Ramos (cell line): ENCODE measurements around the gene WNT8A.
"Not testable (repeated sequence)": the region's sequence is repeated elsewhere in the genome, so short reads cannot be mapped to it uniquely, and the experiment has no call there.

Experiments used
- in situ Hi-C: fragments of 300-500 bp; cut with MboI; formaldehyde crosslinking; loops from one replicate; pipeline ENCODE4 v1.14.3; 2022; ENCODE audit warnings: low sequenced_read_pairs; ENCODE audit not compliant: unreplicated experiment

The WNT8A gene

GRCh38 chr5:138083702-138084101 is at the start of gene WNT8A:
Gene WNT8A, plus strand, starts transcription at chr5:138084033. Its CDS starts 95 bp downstream, at chr5:138084128.
- in situ Hi-C loops, result no loop called here

GRCh38 chr5:138035605-138036537 is 48.0 kb upstream of the WNT8A start:
- in situ Hi-C loops, result no loop called here

GRCh38 chr5:138037271-138037670 is 46.6 kb upstream of the WNT8A start:
- in situ Hi-C loops, result no loop called here

GRCh38 chr5:138037907-138038633 is 45.8 kb upstream of the WNT8A start:
- in situ Hi-C loops, result no loop called here

GRCh38 chr5:138038826-138039225 is 45.0 kb upstream of the WNT8A start:
- in situ Hi-C loops, result no loop called here

GRCh38 chr5:138045283-138045682 is 38.5 kb upstream of the WNT8A start:
- in situ Hi-C loops, result not testable (repeated sequence)

GRCh38 chr5:138051441-138052296 is 32.2 kb upstream of the WNT8A start:
- in situ Hi-C loops, result no loop called here

- in situ Hi-C loops, result not testable (repeated sequence)
Observed at GRCh38 chr5:138052718-138053117, 31.1 kb upstream of the WNT8A start.

- in situ Hi-C loops, result no loop called here
Observed at GRCh38 chr5:138053554-138053953, 30.3 kb upstream of the WNT8A start.

- in situ Hi-C loops, result no loop called here
Observed at GRCh38 chr5:138054206-138054605, 29.6 kb upstream of the WNT8A start.

GRCh38 chr5:138054847-138055558 is 28.8 kb upstream of the WNT8A start:
- in situ Hi-C loops, result no loop called here

- in situ Hi-C loops, result no loop called here
Observed at GRCh38 chr5:138064526-138064925, 19.3 kb upstream of the WNT8A start.

- in situ Hi-C loops, result no loop called here
Observed at GRCh38 chr5:138065102-138065501, 18.7 kb upstream of the WNT8A start.

- in situ Hi-C loops, result no loop called here
Observed at GRCh38 chr5:138067945-138068344, 15.9 kb upstream of the WNT8A start.

GRCh38 chr5:138068742-138069600 is 14.9 kb upstream of the WNT8A start:
- in situ Hi-C loops, result no loop called here

- in situ Hi-C loops, result not testable (repeated sequence)
Observed at GRCh38 chr5:138070026-138070425, 13.8 kb upstream of the WNT8A start.

- in situ Hi-C loops, result no loop called here
Observed at GRCh38 chr5:138077064-138077696, 6.7 kb upstream of the WNT8A start.

- in situ Hi-C loops, result no loop called here
Observed at GRCh38 chr5:138078006-138078643, 5.7 kb upstream of the WNT8A start.
